Tibial nerve (tissue), 3 donors: ENCODE data around the gene DEK.
"Not testable (repeated sequence)": the region's sequence is repeated elsewhere in the genome, so short reads cannot be mapped to it uniquely, and the experiment has no call there.

Experiments used
- POLR2A ChIP-seq, 2 donors: fragments of 450-650 bp; IDR thresholded peaks; one replicate each; pipeline ENCODE4 v1.6.1; 2017; ENCODE audit warnings: antibody characterized with exemption in 2 of 2, mild to moderate bottlenecking in 2 of 2, moderate library complexity in 2 of 2
- TF ChIP-seq, protein P1 (sequence below), 5 experiments: fragments of 200-600 bp in 3 of 5; fragments of 450-650 bp in 2 of 5; sonication (generic) in 3 of 5; IDR thresholded peaks; one replicate each; pipeline ENCODE4 v1.5.1; 2016 to 2019; ENCODE audit warnings: antibody characterized with exemption in 5 of 5, mild to moderate bottlenecking in 3 of 5, moderate library complexity in 2 of 5

DNA sequence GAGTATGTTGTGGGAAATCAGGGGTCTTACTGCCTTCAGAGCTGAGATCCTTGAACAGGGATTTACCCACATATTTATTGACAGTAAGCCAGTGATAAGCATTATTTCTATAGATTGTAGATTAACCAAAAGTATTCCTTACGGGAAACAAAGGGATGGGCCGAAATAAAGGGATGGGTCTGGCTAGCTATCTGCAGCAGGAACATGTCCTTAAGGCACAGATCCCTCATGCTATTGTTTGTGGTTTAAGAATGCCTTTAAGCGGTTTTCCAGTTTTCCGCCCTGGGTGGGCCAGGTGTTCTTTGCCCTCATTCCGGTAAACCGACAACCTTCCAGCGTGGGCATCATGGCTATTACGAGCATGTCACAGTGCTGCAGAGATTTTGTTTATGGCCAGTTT lies 45.7 kb upstream of the DEK start:
- TF ChIP-seq, protein P1, sequence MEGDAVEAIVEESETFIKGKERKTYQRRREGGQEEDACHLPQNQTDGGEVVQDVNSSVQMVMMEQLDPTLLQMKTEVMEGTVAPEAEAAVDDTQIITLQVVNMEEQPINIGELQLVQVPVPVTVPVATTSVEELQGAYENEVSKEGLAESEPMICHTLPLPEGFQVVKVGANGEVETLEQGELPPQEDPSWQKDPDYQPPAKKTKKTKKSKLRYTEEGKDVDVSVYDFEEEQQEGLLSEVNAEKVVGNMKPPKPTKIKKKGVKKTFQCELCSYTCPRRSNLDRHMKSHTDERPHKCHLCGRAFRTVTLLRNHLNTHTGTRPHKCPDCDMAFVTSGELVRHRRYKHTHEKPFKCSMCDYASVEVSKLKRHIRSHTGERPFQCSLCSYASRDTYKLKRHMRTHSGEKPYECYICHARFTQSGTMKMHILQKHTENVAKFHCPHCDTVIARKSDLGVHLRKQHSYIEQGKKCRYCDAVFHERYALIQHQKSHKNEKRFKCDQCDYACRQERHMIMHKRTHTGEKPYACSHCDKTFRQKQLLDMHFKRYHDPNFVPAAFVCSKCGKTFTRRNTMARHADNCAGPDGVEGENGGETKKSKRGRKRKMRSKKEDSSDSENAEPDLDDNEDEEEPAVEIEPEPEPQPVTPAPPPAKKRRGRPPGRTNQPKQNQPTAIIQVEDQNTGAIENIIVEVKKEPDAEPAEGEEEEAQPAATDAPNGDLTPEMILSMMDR (IDR thresholded peaks at IDR 0.05), result not testable (repeated sequence)
- TF ChIP-seq POLR2A (IDR thresholded peaks at IDR 0.05), result not testable (repeated sequence)
